Prostate gland (tissue), 1 donor: Measurements from ENCODE around the gene TEKT3.

Source experiments
- POLR2A ChIP-seq: fragments of 450-650 bp; IDR thresholded peaks from one replicate; pipeline ENCODE4 v1.6.1; 2016; ENCODE audit warnings: antibody characterized with exemption, mild to moderate bottlenecking
- POLR2AphosphoS5 ChIP-seq: sonication (generic); formaldehyde crosslinking; IDR thresholded peaks from one replicate; pipeline ENCODE4 v1.6.1; 2017; ENCODE audit warnings: antibody characterized with exemption

DNA sequence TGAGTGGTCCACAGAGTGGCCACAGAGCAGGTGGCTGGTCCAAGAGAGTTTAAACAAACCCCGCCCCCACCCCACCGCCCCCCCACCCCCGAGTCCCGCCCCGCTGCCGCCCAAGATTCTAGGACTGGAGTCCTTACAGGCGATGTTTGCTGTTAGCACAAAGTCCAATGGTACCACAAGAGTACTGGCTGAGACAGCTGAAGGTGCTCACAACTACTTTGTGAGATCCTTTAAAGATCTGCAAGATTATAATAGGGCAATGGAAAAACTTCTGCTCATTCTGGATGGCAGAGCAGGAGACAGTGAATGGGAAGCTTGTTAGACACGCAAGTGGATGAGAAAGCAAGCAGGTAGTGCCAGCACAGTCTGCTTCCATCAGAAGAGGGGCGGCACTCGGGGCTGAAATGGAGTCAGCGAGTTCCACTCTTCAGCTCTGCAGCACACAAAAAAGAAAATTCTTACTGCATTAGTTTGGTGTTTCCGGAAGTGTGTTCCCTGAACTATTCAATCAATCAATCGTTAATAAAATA is 4.7 kb upstream of the TEKT3 start:
- TF ChIP-seq POLR2A (no peak), POLR2AphosphoS5 (no peak)
